ENCODE measurements around the gene KLHL22. TPM values are rescaled to one million over a fixed set of nuclear protein-coding genes. Genes with fewer than 3 reads are reported as not detected.

The KLHL22 gene
- total and polyA plus RNA-seq, 2 of the 13 experiments (the other 11 are each of a cell fraction or from before 2014, with no cell fraction given) = 10.9 to 14.8 TPM

- no peaks in the 10 kb centered on the region for H3K9me3 ChIP-seq (ENCODE audit: low read length)
- no peak overlapping the region for H3K4me3 ChIP-seq (replicated peaks in 1 of 3; ENCODE audit: insufficient read depth in 1 of 3, low read depth in 2 of 3, low read length in 3 of 3)
- ChIA-PET CTCF (ENCODE audit: low intra/inter-chr PET ratio, low total read pairs) (interaction anchor here (2.0 kb wide), 1 partner anchor 17 kb away, joined by 11 read pairs; no protein-coding TSS in a partner anchor), POLR2A (no interaction called here)
- peaks cover 44% of the 10 kb centered on the region for H3K4me1 ChIP-seq (ENCODE audit: insufficient read depth, low read length)
- DNase-seq (ENCODE audit: low spot score) = no peak
- H3K9ac ChIP-seq (ENCODE audit: insufficient read depth, low read depth, low read length) = no peak overlapping the region
- peaks cover 15% of the 10 kb centered on the region for H3K79me2 ChIP-seq (ENCODE audit: insufficient read depth, low read length)
- in situ Hi-C loops (cut with HindIII; ENCODE audit: extremely low pct_ligation_motif_present, low pct_unique_long_range_greater_than_20kb) (no loop called here), intact Hi-C loops (cut with micrococcal nuclease; ENCODE audit: unreplicated experiment) (loop anchor here (1.0 kb wide), 1 partner anchor 17 kb away; no protein-coding TSS in a partner anchor)
- FAIRE-seq = no peak
- H4K20me1 ChIP-seq (ENCODE audit: insufficient read depth, low read length) = peaks cover 14% of the 10 kb centered on the region
- H3K36me3 ChIP-seq (replicated peaks in 1 of 2; ENCODE audit: control insufficient read depth in 1 of 2, insufficient read depth in 2 of 2, low read length in 2 of 2) = 0 out of 5 replicates have a peak, but pooled peaks cover 0 to 1% of the 10 kb centered on the region in 2 experiments
- BruUV-seq (replicated peaks) = no TSS peak
- no peak overlapping the region for H3K4me2 ChIP-seq (ENCODE audit: low read depth, low read length)
- no peaks in the 10 kb centered on the region for H3K27me3 ChIP-seq (ENCODE audit: control insufficient read depth in 1 of 2, insufficient read depth in 2 of 2, low read length in 2 of 2)
- TF ChIP-seq ZNF782 (CRISPR knock-in tag; IDR thresholded peaks at IDR 0.05; ENCODE audit: borderline replicate concordance) (no peak), REL (CRISPR knock-in tag; conservative IDR thresholded peaks at IDR 0.05) (0 out of 2 replicates have a peak, but pooled peaks have one; percentile 23)
- no peak overlapping the region for H2AFZ ChIP-seq (ENCODE audit: low read length)
- no peak for ATAC-seq
- whole genome bisulfite sequencing (ENCODE audit: low lambda C conversion rate) = 89% methylated on average over 4 of the region's 4 CpGs
- no peak overlapping the region for H3K27ac ChIP-seq (ENCODE audit: extremely low read length, insufficient read depth, low read length)
Measured at GRCh38 chr22:20439556-20439927, 56.1 kb downstream of the KLHL22 start.

GRCh38 chr22:20438678-20439492 is 56.7 kb downstream of the KLHL22 start:
- intact Hi-C loops (cut with micrococcal nuclease; ENCODE audit: unreplicated experiment) = loop anchor here (1.0 kb wide), 1 partner anchor 17 kb away; no protein-coding TSS in a partner anchor
- Histone ChIP-seq H3K36me3 (replicated peaks in 1 of 2; ENCODE audit: control insufficient read depth in 1 of 2, insufficient read depth in 2 of 2, low read length in 2 of 2) (peaks cover 0 to 3% of the 10 kb centered on the region in 2 experiments; a peak in 2 of 5 replicates), H2AFZ (ENCODE audit: low read length) (no peak overlapping the region), H3K9ac (ENCODE audit: insufficient read depth, low read depth, low read length) (peak overlapping the region; percentile 48; the same call in 1 of the 2 replicates), H3K4me1 (ENCODE audit: insufficient read depth, low read length) (peaks cover 44% of the 10 kb centered on the region), H3K27me3 (ENCODE audit: control insufficient read depth in 1 of 2, insufficient read depth in 2 of 2, low read length in 2 of 2) (no peaks in the 10 kb centered on the region), H3K9me3 (ENCODE audit: low read length) (no peaks in the 10 kb centered on the region), H4K20me1 (ENCODE audit: insufficient read depth, low read length) (peaks cover 15% of the 10 kb centered on the region), H3K4me3 (replicated peaks in 1 of 3; ENCODE audit: insufficient read depth in 1 of 3, low read depth in 2 of 3, low read length in 3 of 3) (peak overlapping the region in 1 of 3 experiments; percentile 87; a peak in 1 of 6 replicates), H3K79me2 (ENCODE audit: insufficient read depth, low read length) (peaks cover 15% of the 10 kb centered on the region), H3K4me2 (ENCODE audit: low read depth, low read length) (peak overlapping the region; percentile 100), H3K27ac (ENCODE audit: extremely low read length, insufficient read depth, low read length) (no peak overlapping the region)
- peak; percentile 68 for ATAC-seq
- WGBS (ENCODE audit: low lambda C conversion rate) = 41% methylated on average over 11 of the region's 13 CpGs
- in situ Hi-C loops (cut with HindIII; ENCODE audit: extremely low pct_ligation_motif_present, low pct_unique_long_range_greater_than_20kb) = no loop called here
- DNase-seq (ENCODE audit: low spot score) = peak; percentile 37
- ChIA-PET CTCF (ENCODE audit: low intra/inter-chr PET ratio, low total read pairs) (interaction anchor here (2.0 kb wide), 1 partner anchor 17 kb away, joined by 11 read pairs; no protein-coding TSS in a partner anchor), POLR2A (no interaction called here)
- FAIRE-seq = peak; percentile 40
- BruUV-seq (replicated peaks) = no TSS peak
- no peak for TF ChIP-seq CERS6 (CRISPR knock-in tag; IDR thresholded peaks at IDR 0.05)
- TF ChIP-seq ZC3H4 (CRISPR knock-in tag; IDR thresholded peaks at IDR 0.05; ENCODE audit: borderline replicate concordance) = no peak
- no peak for TF ChIP-seq ZNF343 (CRISPR knock-in tag; IDR thresholded peaks at IDR 0.05)
- TF ChIP-seq SIX1 (CRISPR knock-in tag; IDR thresholded peaks at IDR 0.05; ENCODE audit: borderline replicate concordance) = no peak
- TF ChIP-seq NCOA5 (CRISPR knock-in tag; IDR thresholded peaks at IDR 0.05) = no peak
- no peak for TF ChIP-seq SIN3B (IDR thresholded peaks at IDR 0.05; ENCODE audit: low read length)
- no peak for TF ChIP-seq MED1 (CRISPR knock-in tag; IDR thresholded peaks at IDR 0.05)
- no peak for TF ChIP-seq SCMH1 (CRISPR knock-in tag; IDR thresholded peaks at IDR 0.05; ENCODE audit: borderline replicate concordance)
- TF ChIP-seq TBP (CRISPR knock-in tag; IDR thresholded peaks at IDR 0.05) = no peak
- no peak for TF ChIP-seq BRF2 (CRISPR knock-in tag; IDR thresholded peaks at IDR 0.05)
- TF ChIP-seq HNF1B (CRISPR knock-in tag; IDR thresholded peaks at IDR 0.05) = 0 out of 2 replicates have a peak, but pooled peaks have one; percentile 41
- 0 out of 2 replicates have a peak, but pooled peaks have one; percentile 23 for TF ChIP-seq REL (CRISPR knock-in tag; conservative IDR thresholded peaks at IDR 0.05)

Data from HepG2 (cell line).